WTC11 (cell line): ENCODE results near the gene YEATS2. TPM values are rescaled to one million over a fixed set of nuclear protein-coding genes. Genes with fewer than 3 reads are reported as not detected.

Source experiments
- ATAC-seq: fragments of 200-7000 bp; cut with Tn5 transposase; 2 replicates; pipeline ENCODE4 v1.10.0; 2021; ENCODE audit warnings: mild to moderate bottlenecking, moderate library complexity
- CTCF ChIA-PET: fragments of 300-600 bp; sonication (Branson Sonifier 250); formaldehyde crosslinking; loops from one replicate; lab custom pipeline; 2021; ENCODE audit warnings: antibody characterized with exemption; lab: Charles Lee
- POLR2A ChIA-PET: fragments of 350-600 bp; sonication (Branson Sonifier 250); formaldehyde crosslinking; loops from one replicate; lab custom pipeline; 2021; ENCODE audit warnings: antibody characterized with exemption; lab: Charles Lee
- DNase-seq: peaks from one replicate; pipeline ENCODE4 v3.0.0; 2021; ENCODE audit warnings: low spot score
- H3K27ac Mint-ChIP-seq: 2 replicates; pipeline ENCODE4 v1.8.0; 2021; ENCODE audit warnings: mixed read lengths
- H3K27me3 Mint-ChIP-seq: 2 replicates; pipeline ENCODE4 v1.8.0; 2021; ENCODE audit warnings: low read depth, mild to moderate bottlenecking, moderate library complexity, mixed read lengths
- H3K36me3 Mint-ChIP-seq: 2 replicates; pipeline ENCODE4 v1.8.0; 2021; ENCODE audit warnings: mixed read lengths
- H3K4me1 Mint-ChIP-seq: 2 replicates; pipeline ENCODE4 v1.8.0; 2022; ENCODE audit warnings: mixed read lengths
- H3K4me3 Mint-ChIP-seq: 2 replicates; pipeline ENCODE4 v1.8.0; 2021; ENCODE audit warnings: mild to moderate bottlenecking, moderate library complexity, mixed read lengths
- H3K9me3 Mint-ChIP-seq: 2 replicates; pipeline ENCODE4 v1.8.0; 2021; ENCODE audit warnings: mixed read lengths
- AFF4 ChIP-seq: sonication (generic); formaldehyde crosslinking; IDR thresholded peaks from 2 replicates; pipeline ENCODE4 v1.8.1; 2023; ENCODE audit warnings: mild to moderate bottlenecking, missing genetic modification reagents, borderline replicate concordance
- E2F1 ChIP-seq: sonication (generic); formaldehyde crosslinking; IDR thresholded peaks from 2 replicates; pipeline ENCODE4 v1.8.0; 2022; ENCODE audit warnings: mild to moderate bottlenecking, missing genetic modification reagents
- GTF2I ChIP-seq: fragments of 250-450 bp; sonication (Bioruptor Pico); conservative IDR thresholded peaks from 2 replicates; pipeline ENCODE4 v1.4.0; 2021; ENCODE audit warnings: mild to moderate bottlenecking
- IRF1 ChIP-seq: sonication (generic); formaldehyde crosslinking; IDR thresholded peaks from 2 replicates; pipeline ENCODE4 v1.8.0; 2023; ENCODE audit warnings: missing genetic modification reagents
- MYBL2 ChIP-seq: sonication (generic); formaldehyde crosslinking; IDR thresholded peaks from 2 replicates; pipeline ENCODE4 v1.8.1; 2023; ENCODE audit warnings: mild to moderate bottlenecking, moderate library complexity, missing genetic modification reagents
- NR2C2 ChIP-seq: sonication (generic); formaldehyde crosslinking; IDR thresholded peaks from 2 replicates; pipeline ENCODE4 v1.8.0; 2022; ENCODE audit warnings: mild to moderate bottlenecking, missing genetic modification reagents
- RORB ChIP-seq: fragments of 250-450 bp; sonication (Bioruptor Pico); IDR thresholded peaks from 2 replicates; pipeline ENCODE4 v1.9.0; 2021; ENCODE audit warnings: mild to moderate bottlenecking
- SP1 ChIP-seq: sonication (generic); formaldehyde crosslinking; conservative IDR thresholded peaks from 2 replicates; pipeline ENCODE4 v1.8.1; 2022; ENCODE audit warnings: missing genetic modification reagents
- ZNF425 ChIP-seq: fragments of 250-450 bp; sonication (Bioruptor Pico); conservative IDR thresholded peaks from 2 replicates; pipeline ENCODE4 v1.9.0; 2021; ENCODE audit warnings: mild to moderate bottlenecking
- ZNF532 ChIP-seq: fragments of 250-450 bp; sonication (Bioruptor Pico); IDR thresholded peaks from 2 replicates; pipeline ENCODE4 v1.9.0; 2021; ENCODE audit warnings: mild to moderate bottlenecking, borderline replicate concordance
- ZSCAN18 ChIP-seq: fragments of 250-450 bp; sonication (Bioruptor Pico); IDR thresholded peaks from 2 replicates; pipeline ENCODE4 v2.1.2; 2022; ENCODE audit warnings: mild to moderate bottlenecking, moderate library complexity
- total RNA-seq: library from RNA; stranded (reverse); gene quantifications from 3 replicates; pipeline ENCODE4 v1.2.3, GENCODE V29; 2021

YEATS2 gene
- total RNA-seq, 1 experiment from 2014 or later, result 42.5 TPM

- Mint-ChIP-seq H3K9me3 (no peaks in the 10 kb centered on the region), H3K36me3 (no peaks in the 10 kb centered on the region), H3K27me3 (no peaks in the 10 kb centered on the region), H3K4me3 (no peak overlapping the region), H3K27ac (no peak overlapping the region), H3K4me1 (peaks cover 28% of the 10 kb centered on the region)
- DNase-seq (no peak), ATAC-seq (no peak)
- POLR2A ChIA-PET, result interaction anchor here (0.6 kb wide), 1 partner anchor 17 kb away, joined by 4 read pairs; no protein-coding TSS in a partner anchor
- CTCF ChIA-PET, result interaction anchor here (1.5 kb wide), 1 partner anchor 216 kb away, joined by 3 read pairs; no protein-coding TSS in a partner anchor
- no peak for TF ChIP-seq MYBL2 (CRISPR knock-in tag)
- no peak for TF ChIP-seq AFF4
- no peak for TF ChIP-seq E2F1
- no peak for TF ChIP-seq GTF2I (CRISPR knock-in tag)
- no peak for TF ChIP-seq ZSCAN18 (CRISPR knock-in tag)
- TF ChIP-seq IRF1 (CRISPR knock-in tag), result no peak
- TF ChIP-seq RORB (CRISPR knock-in tag), result no peak
- TF ChIP-seq ZNF425, result no peak
- no peak for TF ChIP-seq SP1 (CRISPR knock-in tag)
- TF ChIP-seq NR2C2 (CRISPR knock-in tag), result no peak
Observed at GRCh38 chr3:183695569-183696364, 1.8 kb upstream of the YEATS2 start.

- TF ChIP-seq ZNF532 (CRISPR knock-in tag) (no peak), GTF2I (CRISPR knock-in tag) (peak; percentile 88)
- Mint-ChIP-seq H3K4me3 (peak overlapping the region; percentile 61), H3K9me3 (no peaks in the 10 kb centered on the region), H3K27me3 (no peaks in the 10 kb centered on the region), H3K36me3 (peaks cover 5% of the 10 kb centered on the region), H3K27ac (peak overlapping the region; percentile 7; the same call in 1 of the 2 replicates), H3K4me1 (peaks cover 40% of the 10 kb centered on the region)
- ChIA-PET POLR2A (interaction anchor here (0.7 to 2.1 kb wide), 3 partner anchors 8 to 269 kb away, joined by 3 to 9 read pairs (median 3); partner anchors contain the start of gene MCF2L2), CTCF (interaction anchor here (1.5 kb wide), 1 partner anchor 18 kb away, joined by 3 read pairs; no protein-coding TSS in a partner anchor)
- ATAC-seq (no peak), DNase-seq (no peak)
Observed at GRCh38 chr3:183697123-183697609, 431 bp upstream of the YEATS2 start.
